HEK293T (cell line): Measurements from ENCODE around the gene MMP17.

Experiments used
- ARNT ChIP-seq: fragments of 450-650 bp; IDR thresholded peaks from 2 replicates; pipeline ENCODE4 v1.6.1; 2017; ENCODE audit warnings: mild to moderate bottlenecking
- FOXM1 ChIP-seq: fragments of 450-650 bp; IDR thresholded peaks from 2 replicates; pipeline ENCODE4 v1.6.1; 2017; ENCODE audit warnings: mild to moderate bottlenecking, borderline replicate concordance

- TF ChIP-seq FOXM1 (no peak), ARNT (no peak)
These were observed 8.0 kb downstream of the MMP17 start for GRCh38 chr12:131836193-131836592.
